Measurements from ENCODE around the gene BTBD2.

BTBD2 gene

GRCh38 chr19:1953441-1954094 is 61.9 kb downstream of the BTBD2 start:
- DNase-seq (ENCODE audit: low spot score), result no peak
- in situ Hi-C loops (cut with MboI; ENCODE audit: low sequenced_read_pairs, unreplicated experiment), result no loop called here
- TF ChIP-seq, protein P1, sequence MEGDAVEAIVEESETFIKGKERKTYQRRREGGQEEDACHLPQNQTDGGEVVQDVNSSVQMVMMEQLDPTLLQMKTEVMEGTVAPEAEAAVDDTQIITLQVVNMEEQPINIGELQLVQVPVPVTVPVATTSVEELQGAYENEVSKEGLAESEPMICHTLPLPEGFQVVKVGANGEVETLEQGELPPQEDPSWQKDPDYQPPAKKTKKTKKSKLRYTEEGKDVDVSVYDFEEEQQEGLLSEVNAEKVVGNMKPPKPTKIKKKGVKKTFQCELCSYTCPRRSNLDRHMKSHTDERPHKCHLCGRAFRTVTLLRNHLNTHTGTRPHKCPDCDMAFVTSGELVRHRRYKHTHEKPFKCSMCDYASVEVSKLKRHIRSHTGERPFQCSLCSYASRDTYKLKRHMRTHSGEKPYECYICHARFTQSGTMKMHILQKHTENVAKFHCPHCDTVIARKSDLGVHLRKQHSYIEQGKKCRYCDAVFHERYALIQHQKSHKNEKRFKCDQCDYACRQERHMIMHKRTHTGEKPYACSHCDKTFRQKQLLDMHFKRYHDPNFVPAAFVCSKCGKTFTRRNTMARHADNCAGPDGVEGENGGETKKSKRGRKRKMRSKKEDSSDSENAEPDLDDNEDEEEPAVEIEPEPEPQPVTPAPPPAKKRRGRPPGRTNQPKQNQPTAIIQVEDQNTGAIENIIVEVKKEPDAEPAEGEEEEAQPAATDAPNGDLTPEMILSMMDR (IDR thresholded peaks at IDR 0.05; ENCODE audit: borderline replicate concordance, control extremely low read depth, extremely low read depth, insufficient read depth, missing control alignments), result no peak

DNA sequence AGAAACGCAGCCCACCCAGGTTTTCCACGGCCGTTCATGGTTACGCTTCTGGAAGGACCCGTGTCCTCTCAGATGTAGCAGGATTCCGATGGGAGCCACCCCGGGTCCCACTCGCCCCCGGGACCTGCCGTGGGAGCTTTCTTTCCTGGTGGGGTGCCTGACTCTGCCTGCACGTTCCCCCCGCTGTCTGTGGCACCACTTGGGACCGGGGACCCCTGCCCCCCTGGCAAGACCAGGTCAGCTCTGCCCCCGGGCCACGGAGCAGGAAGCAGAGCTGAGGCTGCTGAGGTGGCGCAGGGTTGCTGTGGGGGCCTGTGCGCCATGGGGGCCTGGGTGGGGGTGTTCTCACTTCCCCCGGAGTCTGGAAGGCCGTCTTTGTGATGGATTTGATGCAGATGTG is 62.5 kb downstream of the BTBD2 start:
- TF ChIP-seq, protein P1 (IDR thresholded peaks at IDR 0.05; ENCODE audit: borderline replicate concordance, control extremely low read depth, extremely low read depth, insufficient read depth, missing control alignments), result no peak
- in situ Hi-C loops (cut with MboI; ENCODE audit: low sequenced_read_pairs, unreplicated experiment), result no loop called here
- DNase-seq (ENCODE audit: low spot score), result no peak

GRCh38 chr19:1952635-1953034 is 62.9 kb downstream of the BTBD2 start:
- in situ Hi-C loops (cut with MboI; ENCODE audit: low sequenced_read_pairs, unreplicated experiment), result no loop called here
- DNase-seq (ENCODE audit: low spot score), result no peak
- TF ChIP-seq, protein P1 (IDR thresholded peaks at IDR 0.05; ENCODE audit: borderline replicate concordance, control extremely low read depth, extremely low read depth, insufficient read depth, missing control alignments), result no peak

GRCh38 chr19:1950640-1951039 is 64.9 kb downstream of the BTBD2 start:
- DNase-seq (ENCODE audit: low spot score), result no peak
- TF ChIP-seq, protein P1 (IDR thresholded peaks at IDR 0.05; ENCODE audit: borderline replicate concordance, control extremely low read depth, extremely low read depth, insufficient read depth, missing control alignments), result no peak
- in situ Hi-C loops (cut with MboI; ENCODE audit: low sequenced_read_pairs, unreplicated experiment), result no loop called here

GRCh38 chr19:1949304-1950101 is 66.0 kb downstream of the BTBD2 start:
- in situ Hi-C loops (cut with MboI; ENCODE audit: low sequenced_read_pairs, unreplicated experiment), result no loop called here
- TF ChIP-seq, protein P1 (IDR thresholded peaks at IDR 0.05; ENCODE audit: borderline replicate concordance, control extremely low read depth, extremely low read depth, insufficient read depth, missing control alignments), result no peak

DNA sequence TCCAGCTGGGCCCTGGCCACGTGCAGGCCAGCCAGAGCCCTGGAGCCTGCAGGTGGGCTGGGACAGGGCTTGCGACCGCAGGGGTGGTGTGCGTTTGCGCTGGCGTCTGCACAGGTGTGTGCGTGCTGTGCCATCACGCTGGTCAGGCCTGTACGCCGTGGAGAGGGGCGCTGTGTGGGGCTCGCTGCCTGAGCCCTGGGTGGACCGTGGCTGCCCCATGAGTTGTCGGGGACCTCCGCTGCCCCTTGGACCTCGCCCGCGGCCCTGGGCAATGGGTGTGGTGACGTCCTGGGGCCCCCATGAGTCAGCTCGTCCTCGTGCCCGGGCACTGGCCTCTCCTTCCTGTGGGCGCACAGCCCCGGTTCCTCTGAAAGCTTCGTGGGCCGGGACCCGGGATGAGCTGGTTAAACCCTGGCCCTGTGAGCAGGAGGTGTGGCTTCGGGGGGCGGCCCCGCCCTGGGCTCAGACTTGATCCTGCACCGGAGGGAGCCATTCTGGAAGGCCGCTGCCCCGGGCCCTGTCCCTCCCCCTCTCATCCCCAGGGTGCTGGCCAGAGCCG is 67.8 kb downstream of the BTBD2 start:
- in situ Hi-C loops (cut with MboI; ENCODE audit: low sequenced_read_pairs, unreplicated experiment), result no loop called here
- TF ChIP-seq, protein P1 (IDR thresholded peaks at IDR 0.05; ENCODE audit: borderline replicate concordance, control extremely low read depth, extremely low read depth, insufficient read depth, missing control alignments), result no peak
- no peak for DNase-seq (ENCODE audit: low spot score)

More at GRCh38 chr19:1949304-1950101, 66.0 kb downstream of the BTBD2 start:
- no peak for DNase-seq (ENCODE audit: low spot score)

Measured in GM13976 (cell line).